Testis (tissue), 3 donors: Measurements from ENCODE around the gene FBXL12. TPM values are rescaled to one million over a fixed set of nuclear protein-coding genes. Genes with fewer than 3 reads are reported as not detected.

Experiments used
- DNase-seq: peaks from one replicate; pipeline ENCODE4 v3.0.0-alpha.2; 2019
- H3K27ac ChIP-seq, 2 donors: fragments of 200-600 bp; sonication (generic); one replicate each; pipeline ENCODE4 v1.5.1; 2019
- H3K27me3 ChIP-seq: fragments of 200-600 bp; sonication (generic); one replicate; pipeline ENCODE4 v1.5.1; 2019
- H3K36me3 ChIP-seq: fragments of 200-600 bp; sonication (generic); one replicate; pipeline ENCODE4 v1.5.1; 2017; ENCODE audit warnings: low read depth; ENCODE audit errors: missing control alignments
- H3K4me1 ChIP-seq: fragments of 200-600 bp; sonication (generic); one replicate; pipeline ENCODE4 v1.5.1; 2019
- H3K4me3 ChIP-seq, 2 donors: fragments of 200-600 bp; sonication (generic); one replicate each; pipeline ENCODE4 v1.5.1; 2017 to 2019
- H3K9me3 ChIP-seq: fragments of 200-600 bp; sonication (generic); one replicate; pipeline ENCODE4 v1.5.1; 2017
- CTCF ChIP-seq, 3 experiments: fragments of 450-650 bp in 2 of 3; fragments of 200-600 bp in 1 of 3; sonication (generic) in 1 of 3; IDR thresholded peaks; one replicate each; pipeline ENCODE4 v1.5.1; 2016 to 2019; ENCODE audit warnings: antibody characterized with exemption in 3 of 3, mild to moderate bottlenecking in 2 of 3, moderate library complexity in 1 of 3
- POLR2A ChIP-seq: fragments of 450-650 bp; IDR thresholded peaks from one replicate; pipeline ENCODE4 v1.6.1; 2017; ENCODE audit warnings: antibody characterized with exemption, mild to moderate bottlenecking, moderate library complexity
- WGBS, 2 donors: methylation state at CpG; one replicate each; pipeline ENCODE4 v1.1.5; 2018; 5-methylcytosine and 5-hydroxymethylcytosine counted together
- intact Hi-C: fragments of 100-400 bp; cut with DNase I; formaldehyde crosslinking; loops from one replicate; pipeline ENCODE4 v1.15.1; 2023; ENCODE audit warnings: low total_unique reads
- polyA plus RNA-seq: library from polyadenylated mRNA; stranded (reverse); fragments of 350-450 nt; fragmentation: Illumina TruSeq; extraction: RNeasy Lipid Tissue Mini Kit (QIAGEN cat#74804); gene quantifications from one replicate; pipeline ENCODE4 v1.2.3, GENCODE V29; 2014; ENCODE audit warnings: low read depth, low replicate concordance; ENCODE audit not compliant: insufficient read depth
- total RNA-seq, 2 donors: library from RNA; depleted of rRNA; stranded (reverse); fragments of >200 nt; gene quantifications; one replicate each; pipeline ENCODE4 v1.2.3, GENCODE V29; 2016

The FBXL12 gene
- total and polyA plus RNA-seq, 3 donors from 2014 or later = 24.7 to 42.6 (median 38.7) TPM

- Histone ChIP-seq H3K4me3 (no peak overlapping the region), H3K4me1 (no peaks in the 10 kb centered on the region), H3K36me3 (no peaks in the 10 kb centered on the region), H3K27ac (no peak overlapping the region), H3K9me3 (no peaks in the 10 kb centered on the region), H3K27me3 (no peaks in the 10 kb centered on the region)
- intact Hi-C loops = no loop called here
- no peak for TF ChIP-seq CTCF (IDR thresholded peaks at IDR 0.05)
- TF ChIP-seq POLR2A = no peak
- 91 to 98% methylated on average over 19 to 21 of the region's 21 CpGs for WGBS, 2 donors
- DNase-seq = no peak
Measured at GRCh38 chr19:9811139-9811538, 7.7 kb downstream of the FBXL12 start.

GRCh38 chr19:9808855-9809824 lies 9.7 kb downstream of the FBXL12 start:
- H3K27me3 ChIP-seq = no peaks in the 10 kb centered on the region
- H3K4me1 ChIP-seq = no peaks in the 10 kb centered on the region
- WGBS, 2 donors = 90 to 93% methylated on average over 11 of the region's 11 CpGs
- no peaks in the 10 kb centered on the region for H3K9me3 ChIP-seq
- TF ChIP-seq CTCF (IDR thresholded peaks at IDR 0.05) = no peak
- no peak for TF ChIP-seq POLR2A
- intact Hi-C loops = no loop called here
- H3K36me3 ChIP-seq = no peaks in the 10 kb centered on the region
- H3K27ac ChIP-seq = no peak overlapping the region
- no peak overlapping the region for H3K4me3 ChIP-seq
- DNase-seq = no peak

GRCh38 chr19:9806803-9807202 lies 12.1 kb downstream of the FBXL12 start:
- no peaks in the 10 kb centered on the region for H3K9me3 ChIP-seq
- WGBS, 2 donors = 86 to 96% methylated on average over 3 of the region's 3 CpGs
- no peaks in the 10 kb centered on the region for H3K36me3 ChIP-seq

GRCh38 chr19:9801976-9802375 lies 16.9 kb downstream of the FBXL12 start:
- no peak overlapping the region for H3K27ac ChIP-seq
- intact Hi-C loops = no loop called here
- WGBS, 2 donors = 68 to 78% methylated on average over 10 of the region's 10 CpGs
- no peaks in the 10 kb centered on the region for H3K4me1 ChIP-seq
- no peak for TF ChIP-seq CTCF (IDR thresholded peaks at IDR 0.05)
- TF ChIP-seq POLR2A = no peak
- no peaks in the 10 kb centered on the region for H3K27me3 ChIP-seq
- no peaks in the 10 kb centered on the region for H3K9me3 ChIP-seq
- no peaks in the 10 kb centered on the region for H3K36me3 ChIP-seq
- H3K4me3 ChIP-seq = peak overlapping the region in 1 of 2 donors; percentile 36
- peak; percentile 58 for DNase-seq

More at GRCh38 chr19:9806803-9807202, 12.1 kb downstream of the FBXL12 start:
- no peaks in the 10 kb centered on the region for H3K27me3 ChIP-seq
- intact Hi-C loops = no loop called here
- no peak overlapping the region for H3K27ac ChIP-seq
- no peaks in the 10 kb centered on the region for H3K4me1 ChIP-seq
- no peak overlapping the region for H3K4me3 ChIP-seq
- DNase-seq = no peak
- TF ChIP-seq POLR2A (no peak), CTCF (IDR thresholded peaks at IDR 0.05) (no peak)
